ENCODE results near the gene TRIO.

DNA sequence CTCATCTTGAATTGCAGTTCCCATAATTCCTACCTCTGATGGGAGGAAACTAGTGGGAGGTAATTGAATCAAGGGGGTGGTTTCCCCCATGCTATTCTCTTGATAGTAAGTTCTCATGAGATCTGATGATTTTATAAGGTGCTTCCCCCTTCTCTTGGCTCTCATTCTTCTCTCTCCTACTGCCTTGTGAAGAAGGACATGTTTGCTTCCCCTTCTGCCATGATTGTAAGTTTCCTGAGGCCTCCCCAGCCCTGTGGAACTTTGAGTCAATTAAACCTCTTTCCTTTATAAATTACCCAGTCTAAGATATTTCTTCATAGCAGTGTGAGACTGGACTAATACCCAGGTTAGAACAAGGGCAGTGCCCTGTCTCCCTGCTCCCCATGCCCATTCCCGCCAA is 7.5 kb upstream of the TRIO start:
- no peak for TF ChIP-seq POLR2AphosphoS5 (IDR thresholded peaks at IDR 0.05)
- TF ChIP-seq, protein P1, sequence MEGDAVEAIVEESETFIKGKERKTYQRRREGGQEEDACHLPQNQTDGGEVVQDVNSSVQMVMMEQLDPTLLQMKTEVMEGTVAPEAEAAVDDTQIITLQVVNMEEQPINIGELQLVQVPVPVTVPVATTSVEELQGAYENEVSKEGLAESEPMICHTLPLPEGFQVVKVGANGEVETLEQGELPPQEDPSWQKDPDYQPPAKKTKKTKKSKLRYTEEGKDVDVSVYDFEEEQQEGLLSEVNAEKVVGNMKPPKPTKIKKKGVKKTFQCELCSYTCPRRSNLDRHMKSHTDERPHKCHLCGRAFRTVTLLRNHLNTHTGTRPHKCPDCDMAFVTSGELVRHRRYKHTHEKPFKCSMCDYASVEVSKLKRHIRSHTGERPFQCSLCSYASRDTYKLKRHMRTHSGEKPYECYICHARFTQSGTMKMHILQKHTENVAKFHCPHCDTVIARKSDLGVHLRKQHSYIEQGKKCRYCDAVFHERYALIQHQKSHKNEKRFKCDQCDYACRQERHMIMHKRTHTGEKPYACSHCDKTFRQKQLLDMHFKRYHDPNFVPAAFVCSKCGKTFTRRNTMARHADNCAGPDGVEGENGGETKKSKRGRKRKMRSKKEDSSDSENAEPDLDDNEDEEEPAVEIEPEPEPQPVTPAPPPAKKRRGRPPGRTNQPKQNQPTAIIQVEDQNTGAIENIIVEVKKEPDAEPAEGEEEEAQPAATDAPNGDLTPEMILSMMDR (IDR thresholded peaks at IDR 0.05): no peak
- no peak for TF ChIP-seq EP300 (IDR thresholded peaks at IDR 0.05; ENCODE audit: low read depth)
- no peak for TF ChIP-seq POLR2A (IDR thresholded peaks at IDR 0.05)

Data from transverse colon (tissue), 4 donors.